HepG2 (cell line): ENCODE results near the gene VARS1. TPM values are rescaled to one million over a fixed set of nuclear protein-coding genes. Genes with fewer than 3 reads are reported as not detected.

ENCODE experiments used
- CCAR2 ChIP-seq: fragments of 200-400 bp; formaldehyde crosslinking; optimal IDR thresholded peaks from 2 replicates; pipeline ENCODE3; 2018; ENCODE audit warnings: low read depth, mild to moderate bottlenecking, low read length, moderate library complexity
- EEA1 ChIP-seq: sonication (generic); formaldehyde crosslinking; IDR thresholded peaks from 2 replicates; pipeline ENCODE4 v1.5.1; 2020; ENCODE audit warnings: mild to moderate bottlenecking, missing genetic modification reagents, borderline replicate concordance
- ESRRA ChIP-seq: sonication (generic); formaldehyde crosslinking; IDR thresholded peaks from 2 replicates; pipeline ENCODE4 v1.5.1; 2020; ENCODE audit warnings: mild to moderate bottlenecking, low read depth, missing genetic modification reagents
- IRF2 ChIP-seq: IDR thresholded peaks from 2 replicates; pipeline ENCODE4 v1.6.1; 2018; ENCODE audit warnings: missing genetic modification reagents, missing compliant biosample characterization
- MTA3 ChIP-seq: sonication (generic); formaldehyde crosslinking; IDR thresholded peaks from 2 replicates; pipeline ENCODE4 v1.4.0; 2020; ENCODE audit warnings: missing genetic modification reagents
- NFKB2 ChIP-seq: sonication (generic); formaldehyde crosslinking; IDR thresholded peaks from 2 replicates; pipeline ENCODE4 v1.4.0; 2020; ENCODE audit warnings: missing genetic modification reagents, borderline replicate concordance
- NFKBIZ ChIP-seq: IDR thresholded peaks from 2 replicates; pipeline ENCODE4 v1.6.1; 2018; ENCODE audit warnings: missing genetic modification reagents, missing compliant biosample characterization
- NONO ChIP-seq, 2 experiments: fragments of 450-650 bp in 1 of 2; sonication (generic) in 1 of 2; formaldehyde crosslinking in 1 of 2; IDR thresholded peaks in 1 of 2; conservative IDR thresholded peaks in 1 of 2; 2 replicates each; pipeline versions ENCODE4 v1.6.1 to v1.8.0; 2017 to 2022; ENCODE audit warnings: mild to moderate bottlenecking in 1 of 2, missing genetic modification reagents in 1 of 2, moderate library complexity in 1 of 2
- NRL ChIP-seq: sonication (generic); formaldehyde crosslinking; IDR thresholded peaks from 2 replicates; pipeline ENCODE4 v1.5.0; 2020; ENCODE audit warnings: missing genetic modification reagents, mild to moderate bottlenecking, moderate library complexity, borderline replicate concordance
- SMAD1 ChIP-seq: sonication (generic); formaldehyde crosslinking; IDR thresholded peaks from 2 replicates; pipeline ENCODE4 v1.4.0; 2020; ENCODE audit warnings: missing genetic modification reagents, low read depth, mild to moderate bottlenecking, borderline replicate concordance
- SNAI1 ChIP-seq: sonication (generic); formaldehyde crosslinking; IDR thresholded peaks from 2 replicates; pipeline ENCODE4 v1.5.0; 2020; ENCODE audit warnings: mild to moderate bottlenecking, missing genetic modification reagents, borderline replicate concordance
- TBX2 ChIP-seq: sonication (generic); formaldehyde crosslinking; IDR thresholded peaks from 2 replicates; pipeline ENCODE4 v1.5.0; 2020; ENCODE audit warnings: missing genetic modification reagents, mild to moderate bottlenecking, borderline replicate concordance
- TCF7 ChIP-seq: sonication (generic); IDR thresholded peaks from 2 replicates; pipeline ENCODE4 v1.6.1; 2016; ENCODE audit warnings: antibody characterized with exemption, low read depth
- TRIM24 ChIP-seq: sonication (generic); formaldehyde crosslinking; IDR thresholded peaks from 2 replicates; pipeline ENCODE4 v1.8.0; 2022; ENCODE audit warnings: mild to moderate bottlenecking, missing genetic modification reagents
- ZFP62 ChIP-seq: sonication (generic); formaldehyde crosslinking; IDR thresholded peaks from 2 replicates; pipeline ENCODE4 v1.4.0; 2020; ENCODE audit warnings: missing genetic modification reagents
- ZNF234 ChIP-seq: sonication (generic); formaldehyde crosslinking; conservative IDR thresholded peaks from 2 replicates; pipeline ENCODE4 v1.5.1; 2020; ENCODE audit warnings: mild to moderate bottlenecking, missing genetic modification reagents
- ZNF34 ChIP-seq: sonication (generic); formaldehyde crosslinking; IDR thresholded peaks from 2 replicates; pipeline ENCODE4 v1.4.0; 2020; ENCODE audit warnings: mild to moderate bottlenecking, missing genetic modification reagents, borderline replicate concordance
- ZNF484 ChIP-seq: sonication (generic); formaldehyde crosslinking; IDR thresholded peaks from 2 replicates; pipeline ENCODE4 v1.5.1; 2020; ENCODE audit warnings: mild to moderate bottlenecking, low read depth, missing genetic modification reagents, borderline replicate concordance
- ZNF891 ChIP-seq: sonication (generic); formaldehyde crosslinking; IDR thresholded peaks from 2 replicates; pipeline ENCODE4 v1.5.0; 2020; ENCODE audit warnings: mild to moderate bottlenecking, missing genetic modification reagents
- ZSCAN30 ChIP-seq: sonication (generic); formaldehyde crosslinking; IDR thresholded peaks from 2 replicates; pipeline ENCODE4 v1.5.0; 2020; ENCODE audit warnings: mild to moderate bottlenecking, missing genetic modification reagents
- polyA plus RNA-seq, 8 experiments: library from polyadenylated mRNA; depleted of rRNA in 3 of 8; stranded (reverse) in 7 of 8; unstranded in 1 of 8; fragments of >200 nt; fragmentation: Illumina TruSeq in 4 of 8; extraction: Trizol in 4 of 8; gene quantifications; 2 replicates each; pipeline versions ENCODE4 v1.2.1 to v1.2.3, GENCODE V29; 2011 to 2016; ENCODE audit warnings: low read depth in 4 of 8, missing spikeins in 1 of 8, mixed read lengths in 1 of 8; ENCODE audit not compliant: insufficient read depth in 1 of 8
- total RNA-seq, 5 experiments: library from RNA; depleted of rRNA; stranded (reverse); fragments of >200 nt; fragmentation: Illumina TruSeq; extraction: Trizol; gene quantifications; 2 replicates each; pipeline ENCODE4 v1.2.3, GENCODE V29; 2016; ENCODE audit warnings: low read depth in 1 of 5
- TF ChIP-seq, protein P1 (sequence below): sonication (generic); formaldehyde crosslinking; IDR thresholded peaks from 2 replicates; pipeline ENCODE4 v1.4.0; 2020; ENCODE audit warnings: missing genetic modification reagents
- TF ChIP-seq, protein P2 (sequence below): sonication (generic); formaldehyde crosslinking; IDR thresholded peaks from 2 replicates; pipeline ENCODE4 v1.4.0; 2020; ENCODE audit warnings: mild to moderate bottlenecking, low read depth, missing genetic modification reagents
- TF ChIP-seq, protein P3 (sequence below): sonication (generic); formaldehyde crosslinking; IDR thresholded peaks from 2 replicates; pipeline ENCODE4 v1.9.0; 2021; ENCODE audit warnings: missing genetic modification reagents, borderline replicate concordance

The VARS1 gene
- total and polyA plus RNA-seq, 2 of the 13 experiments (the other 11 are each of a cell fraction or from before 2014, with no cell fraction given), result 14.7 to 56.1 TPM

GRCh38 chr6:31821301-31822035 is 25.9 kb upstream of the VARS1 start (continued):
- TF ChIP-seq NONO (IDR thresholded peaks at IDR 0.05) (no peak), NONO (CRISPR knock-in tag; conservative IDR thresholded peaks at IDR 0.05) (no peak), ZFP62 (no peak), TBX2 (CRISPR knock-in tag) (peak; percentile 40; the same call in 1 of the 2 replicates), ZNF34 (CRISPR knock-in tag) (no peak), TRIM24 (no peak), NFKB2 (CRISPR knock-in tag) (peak; percentile 71; the same call in 1 of the 2 replicates), MTA3 (no peak), SMAD1 (CRISPR knock-in tag) (no peak), SNAI1 (CRISPR knock-in tag) (no peak), NFKBIZ (0 out of 2 replicates have a peak, but pooled peaks have one; percentile 6), ESRRA (CRISPR knock-in tag) (no peak), EEA1 (CRISPR knock-in tag) (0 out of 2 replicates have a peak, but pooled peaks have one; percentile 61), ZSCAN30 (CRISPR knock-in tag) (no peak), IRF2 (CRISPR knock-in tag) (no peak), ZNF484 (CRISPR knock-in tag) (no peak), ZNF234 (CRISPR knock-in tag) (no peak), NRL (peak; percentile 74; the same call in 1 of the 2 replicates), TCF7 (no peak), ZNF891 (peak; percentile 52; the same call in 1 of the 2 replicates), CCAR2 (no peak)
- TF ChIP-seq, protein P1, sequence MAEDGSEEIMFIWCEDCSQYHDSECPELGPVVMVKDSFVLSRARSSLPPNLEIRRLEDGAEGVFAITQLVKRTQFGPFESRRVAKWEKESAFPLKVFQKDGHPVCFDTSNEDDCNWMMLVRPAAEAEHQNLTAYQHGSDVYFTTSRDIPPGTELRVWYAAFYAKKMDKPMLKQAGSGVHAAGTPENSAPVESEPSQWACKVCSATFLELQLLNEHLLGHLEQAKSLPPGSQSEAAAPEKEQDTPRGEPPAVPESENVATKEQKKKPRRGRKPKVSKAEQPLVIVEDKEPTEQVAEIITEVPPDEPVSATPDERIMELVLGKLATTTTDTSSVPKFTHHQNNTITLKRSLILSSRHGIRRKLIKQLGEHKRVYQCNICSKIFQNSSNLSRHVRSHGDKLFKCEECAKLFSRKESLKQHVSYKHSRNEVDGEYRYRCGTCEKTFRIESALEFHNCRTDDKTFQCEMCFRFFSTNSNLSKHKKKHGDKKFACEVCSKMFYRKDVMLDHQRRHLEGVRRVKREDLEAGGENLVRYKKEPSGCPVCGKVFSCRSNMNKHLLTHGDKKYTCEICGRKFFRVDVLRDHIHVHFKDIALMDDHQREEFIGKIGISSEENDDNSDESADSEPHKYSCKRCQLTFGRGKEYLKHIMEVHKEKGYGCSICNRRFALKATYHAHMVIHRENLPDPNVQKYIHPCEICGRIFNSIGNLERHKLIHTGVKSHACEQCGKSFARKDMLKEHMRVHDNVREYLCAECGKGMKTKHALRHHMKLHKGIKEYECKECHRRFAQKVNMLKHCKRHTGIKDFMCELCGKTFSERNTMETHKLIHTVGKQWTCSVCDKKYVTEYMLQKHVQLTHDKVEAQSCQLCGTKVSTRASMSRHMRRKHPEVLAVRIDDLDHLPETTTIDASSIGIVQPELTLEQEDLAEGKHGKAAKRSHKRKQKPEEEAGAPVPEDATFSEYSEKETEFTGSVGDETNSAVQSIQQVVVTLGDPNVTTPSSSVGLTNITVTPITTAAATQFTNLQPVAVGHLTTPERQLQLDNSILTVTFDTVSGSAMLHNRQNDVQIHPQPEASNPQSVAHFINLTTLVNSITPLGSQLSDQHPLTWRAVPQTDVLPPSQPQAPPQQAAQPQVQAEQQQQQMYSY (CRISPR knock-in tag), result no peak
- TF ChIP-seq, protein P2, sequence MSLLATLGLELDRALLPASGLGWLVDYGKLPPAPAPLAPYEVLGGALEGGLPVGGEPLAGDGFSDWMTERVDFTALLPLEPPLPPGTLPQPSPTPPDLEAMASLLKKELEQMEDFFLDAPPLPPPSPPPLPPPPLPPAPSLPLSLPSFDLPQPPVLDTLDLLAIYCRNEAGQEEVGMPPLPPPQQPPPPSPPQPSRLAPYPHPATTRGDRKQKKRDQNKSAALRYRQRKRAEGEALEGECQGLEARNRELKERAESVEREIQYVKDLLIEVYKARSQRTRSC (CRISPR knock-in tag), result no peak
- TF ChIP-seq, protein P3, sequence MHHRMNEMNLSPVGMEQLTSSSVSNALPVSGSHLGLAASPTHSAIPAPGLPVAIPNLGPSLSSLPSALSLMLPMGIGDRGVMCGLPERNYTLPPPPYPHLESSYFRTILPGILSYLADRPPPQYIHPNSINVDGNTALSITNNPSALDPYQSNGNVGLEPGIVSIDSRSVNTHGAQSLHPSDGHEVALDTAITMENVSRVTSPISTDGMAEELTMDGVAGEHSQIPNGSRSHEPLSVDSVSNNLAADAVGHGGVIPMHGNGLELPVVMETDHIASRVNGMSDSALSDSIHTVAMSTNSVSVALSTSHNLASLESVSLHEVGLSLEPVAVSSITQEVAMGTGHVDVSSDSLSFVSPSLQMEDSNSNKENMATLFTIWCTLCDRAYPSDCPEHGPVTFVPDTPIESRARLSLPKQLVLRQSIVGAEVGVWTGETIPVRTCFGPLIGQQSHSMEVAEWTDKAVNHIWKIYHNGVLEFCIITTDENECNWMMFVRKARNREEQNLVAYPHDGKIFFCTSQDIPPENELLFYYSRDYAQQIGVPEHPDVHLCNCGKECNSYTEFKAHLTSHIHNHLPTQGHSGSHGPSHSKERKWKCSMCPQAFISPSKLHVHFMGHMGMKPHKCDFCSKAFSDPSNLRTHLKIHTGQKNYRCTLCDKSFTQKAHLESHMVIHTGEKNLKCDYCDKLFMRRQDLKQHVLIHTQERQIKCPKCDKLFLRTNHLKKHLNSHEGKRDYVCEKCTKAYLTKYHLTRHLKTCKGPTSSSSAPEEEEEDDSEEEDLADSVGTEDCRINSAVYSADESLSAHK (CRISPR knock-in tag), result no peak
